HG02981 (cell line): Measurements from ENCODE around the gene FUS.

Source experiments
- ATAC-seq: cut with Tn5 transposase; IDR thresholded peaks from one replicate; pipeline ENCODE4 v1.9.1; 2021; ENCODE audit warnings: mild to moderate bottlenecking, moderate library complexity; ENCODE audit not compliant: unreplicated experiment

FUS gene

GRCh38 chr16:31200821-31201568, 21.1 kb downstream of the FUS start:
- ATAC-seq = no peak

GRCh38 chr16:31201582-31202413, 21.9 kb downstream of the FUS start:
- peak; percentile 51 for ATAC-seq

- ATAC-seq = no peak
Measured at GRCh38 chr16:31202414-31203375, 22.8 kb downstream of the FUS start, which contains the start of gene PYCARD. PYCARD (minus strand) TSS chr16:31202760; CDS start chr16:31202690, 70 bp downstream.

DNA sequence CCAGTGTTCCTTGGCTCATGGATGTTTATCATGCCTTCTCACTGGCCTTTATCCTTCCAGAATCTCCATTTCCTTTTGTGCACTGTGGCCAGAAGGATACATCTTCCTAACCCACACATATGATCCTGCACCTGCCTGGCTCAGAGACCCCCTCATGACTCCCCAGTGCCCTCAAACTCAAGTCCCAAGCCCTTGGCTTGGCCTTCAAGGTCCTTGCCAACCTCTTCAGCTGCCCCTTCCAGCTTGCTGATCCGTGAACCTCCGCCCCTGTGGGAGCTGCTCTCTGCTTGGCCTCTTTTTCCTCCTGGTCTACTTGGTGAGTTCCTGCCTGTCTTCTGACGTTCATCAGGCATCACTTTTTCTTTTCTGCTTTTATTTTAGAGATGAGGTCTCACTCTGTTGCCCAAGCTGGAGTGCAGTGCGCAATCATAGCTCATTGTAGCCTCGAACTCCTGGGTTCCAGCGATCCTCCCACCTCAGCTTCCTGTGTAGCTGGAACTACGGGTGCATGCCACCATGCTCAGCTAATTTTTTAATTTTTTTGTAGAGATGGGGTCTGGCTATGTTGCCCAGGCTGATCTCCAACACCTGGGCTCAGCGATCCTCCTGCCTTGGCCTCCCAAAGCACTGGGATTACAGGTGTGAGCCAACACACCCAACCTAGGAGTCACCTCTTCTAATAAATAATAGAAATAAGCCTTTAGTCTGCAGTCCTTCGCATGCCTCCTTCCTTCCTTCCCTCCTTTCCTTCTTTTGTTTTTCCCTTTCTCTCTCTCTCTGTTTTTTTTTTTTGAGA, 25.1 kb downstream of the FUS start:
- no peak for ATAC-seq

DNA sequence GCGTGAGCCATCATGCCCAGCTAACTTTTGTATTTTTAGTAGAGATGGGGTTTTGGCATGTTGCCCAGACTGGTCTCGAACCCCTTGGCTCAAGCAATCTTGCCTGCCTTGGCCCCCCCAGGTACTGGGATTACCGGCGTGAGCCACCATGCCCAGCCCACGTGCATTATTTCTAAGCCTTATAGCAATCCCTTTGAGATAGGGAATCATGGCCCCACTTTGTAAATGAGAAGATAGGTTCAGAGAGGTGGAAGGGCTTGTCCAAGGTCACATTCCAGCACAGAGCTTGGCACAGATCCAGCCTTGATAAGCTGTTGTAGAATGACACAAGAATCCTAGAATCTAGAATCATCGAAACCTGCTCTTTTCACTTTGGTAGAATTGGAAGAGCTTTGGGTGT, 26.8 kb downstream of the FUS start:
- no peak for ATAC-seq

- no peak for ATAC-seq
Measured at GRCh38 chr16:31213342-31213741, 33.4 kb downstream of the FUS start.

DNA sequence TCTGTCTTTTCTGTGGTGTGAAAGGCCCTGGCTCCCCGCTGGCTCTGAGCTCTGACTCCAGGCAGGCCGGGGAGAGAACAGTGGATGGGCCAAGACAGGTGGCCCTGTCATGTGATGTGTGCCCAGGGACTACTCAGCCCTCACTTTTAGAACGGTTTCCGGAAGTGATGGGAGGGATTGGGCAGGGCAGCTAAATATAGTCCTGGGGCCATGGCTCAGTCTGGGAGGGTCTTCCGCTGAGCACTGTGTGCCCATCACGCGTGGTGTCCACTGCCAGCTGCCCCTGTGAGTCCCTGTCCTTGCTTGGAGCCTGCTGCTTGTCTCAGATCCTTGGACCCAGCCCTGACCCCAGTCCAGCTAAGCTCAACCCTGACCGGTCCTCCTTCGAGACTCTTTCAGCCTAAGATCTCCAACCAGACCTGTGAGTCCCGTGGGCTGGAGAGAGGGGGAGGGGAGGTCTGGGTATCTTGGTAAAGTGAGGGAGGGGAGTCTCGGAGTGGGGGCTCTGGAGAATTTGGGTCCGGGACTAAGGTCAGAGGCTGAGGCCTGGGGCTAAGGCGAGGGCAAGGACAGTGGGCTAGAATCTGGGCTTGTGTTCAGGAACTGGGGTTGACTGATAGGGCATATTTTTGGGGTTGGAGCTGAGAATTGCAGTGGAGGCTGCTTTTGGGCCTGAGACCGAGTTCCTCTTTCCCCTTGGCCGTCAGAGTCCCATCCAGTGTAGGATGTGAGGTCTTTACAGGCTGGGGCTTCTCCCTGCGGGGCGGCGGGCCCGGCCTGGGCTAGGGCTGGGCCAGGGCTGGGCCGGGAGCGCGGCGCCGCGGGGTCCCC, 34.2 kb downstream of the FUS start, which contains the start of gene TRIM72:
TRIM72 (plus strand) TSS at position 243 of the 831 bp plus-strand sequence. CDS start 620 bp downstream, outside the sequence.
- no peak for ATAC-seq

GRCh38 chr16:31214708-31215286, 34.9 kb downstream of the FUS start:
- ATAC-seq = no peak

DNA sequence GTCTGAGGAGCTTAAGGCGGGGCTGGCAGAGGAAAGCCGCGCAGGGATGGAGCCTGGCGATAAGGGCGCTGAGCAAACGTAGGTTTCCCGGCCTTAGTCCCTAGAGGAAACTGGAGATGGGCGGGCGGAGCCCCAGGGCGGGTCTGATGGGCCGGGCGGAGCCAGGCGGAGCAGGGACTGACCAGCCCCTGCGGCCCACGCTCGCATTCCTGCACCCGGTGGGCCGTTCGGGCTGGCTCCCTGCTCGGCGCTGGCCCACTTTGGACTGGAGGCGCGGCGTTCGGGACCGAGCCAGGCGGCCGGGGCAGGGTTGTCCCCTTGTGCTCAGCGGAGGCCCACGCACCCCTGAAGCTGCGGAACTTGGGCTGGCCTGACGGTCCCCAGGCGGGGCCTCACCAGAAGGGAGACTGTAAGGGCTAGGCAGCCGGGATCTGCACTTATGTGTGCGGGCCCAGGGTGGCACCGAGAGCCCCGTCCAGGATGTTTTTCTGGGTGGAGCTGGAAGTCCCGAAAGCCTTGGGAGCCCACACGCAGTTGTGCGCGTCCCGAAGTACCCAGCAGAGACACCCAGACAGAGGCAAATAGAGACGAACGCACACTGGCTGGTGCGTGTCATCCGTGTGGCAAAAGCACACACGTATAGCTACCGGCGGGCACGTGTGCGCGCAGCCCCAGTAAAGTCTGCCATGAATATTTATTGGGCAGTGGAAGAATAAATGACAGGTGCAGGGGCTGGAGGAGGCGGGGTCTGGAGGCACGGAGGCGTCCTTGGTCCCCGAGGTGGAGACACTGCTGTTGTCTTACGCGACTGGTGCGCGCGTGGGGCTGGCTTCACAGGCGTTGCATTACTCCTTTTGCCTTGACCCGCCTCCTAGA, 35.6 kb downstream of the FUS start:
- ATAC-seq = no peak

DNA sequence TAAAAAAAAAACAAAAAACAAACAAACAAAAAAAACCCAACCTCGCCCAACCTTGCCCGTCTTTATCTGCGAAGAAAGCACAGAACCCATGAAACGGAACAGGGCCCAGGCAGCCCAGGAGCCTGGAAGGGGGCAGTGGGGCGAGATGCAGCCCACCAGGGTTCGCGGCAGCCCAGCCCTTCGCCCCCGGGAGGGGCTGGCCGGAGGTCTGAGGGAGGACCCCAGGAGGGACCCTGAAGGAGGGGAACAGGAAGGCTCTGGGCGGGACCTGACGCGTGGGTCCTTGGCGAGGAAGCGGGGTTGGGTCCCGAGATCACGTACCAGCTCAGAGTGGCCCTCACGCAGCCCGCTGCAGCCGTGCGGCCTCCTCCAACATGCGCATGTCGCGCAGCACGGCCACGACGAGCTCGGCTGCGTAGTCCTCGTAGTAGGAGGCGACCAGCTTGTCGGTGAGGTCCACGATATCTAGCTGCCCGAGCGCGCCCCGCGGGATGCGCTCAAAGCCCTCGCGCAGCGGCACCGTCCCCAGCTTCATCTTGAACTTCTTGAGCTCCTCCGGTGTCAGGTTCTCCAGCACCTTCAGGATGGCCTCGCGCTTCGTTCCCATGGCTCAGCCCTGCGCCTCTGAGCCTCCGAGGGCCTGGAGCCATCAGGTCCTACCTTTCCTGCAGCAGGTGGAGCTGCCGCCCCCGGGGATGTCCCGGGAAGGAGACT, 36.6 kb downstream of the FUS start, which contains the start of gene PYDC1:
PYDC1 (minus strand) TSS at position 714 of the 714 bp plus-strand sequence; CDS start at position 607, 107 bp downstream.
- ATAC-seq = no peak

DNA sequence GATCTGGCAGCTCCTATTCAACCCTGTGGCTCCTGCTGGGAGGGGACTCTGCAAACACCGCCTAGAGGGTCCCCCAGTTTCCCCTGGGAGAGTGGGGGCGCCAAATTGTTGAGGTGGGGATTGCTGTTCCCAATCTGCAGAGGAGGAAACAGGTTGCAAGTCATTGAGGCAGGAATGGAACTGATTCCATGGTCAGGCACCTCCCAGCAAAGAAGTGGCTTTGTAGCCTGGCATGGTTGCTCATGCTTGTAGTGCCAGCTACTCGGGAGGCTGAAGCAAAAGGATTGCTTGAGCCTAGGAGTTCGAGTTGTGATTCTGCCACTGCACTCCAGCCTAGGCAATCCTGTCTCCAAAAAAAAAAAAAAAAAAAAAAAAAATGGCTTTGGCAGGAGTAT, 37.2 kb downstream of the FUS start:
- no peak for ATAC-seq

- ATAC-seq = no peak
Measured at GRCh38 chr16:31219154-31219741, 39.3 kb downstream of the FUS start.

GRCh38 chr16:31221357-31222160, 41.6 kb downstream of the FUS start:
- ATAC-seq = no peak

DNA sequence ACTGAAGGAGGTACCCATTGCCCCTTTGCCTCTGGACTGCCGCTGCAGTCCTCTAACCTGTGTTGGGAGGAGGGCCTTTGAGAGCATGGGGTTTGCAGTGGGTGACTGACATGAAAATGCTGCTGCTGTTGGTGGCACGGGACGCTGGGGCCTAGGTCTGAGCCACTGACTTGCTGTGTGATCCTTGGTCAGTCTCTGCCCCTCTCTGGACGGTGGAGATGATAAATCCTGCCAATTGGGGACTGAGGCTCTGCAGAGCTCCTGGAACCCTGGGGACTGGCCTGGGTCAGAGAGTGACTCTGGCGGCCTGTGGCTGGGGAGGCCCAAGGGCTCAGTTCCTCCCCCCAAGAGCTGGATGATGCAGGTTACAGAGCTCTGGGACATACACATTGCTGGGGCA, 43.1 kb downstream of the FUS start:
- ATAC-seq = no peak

DNA sequence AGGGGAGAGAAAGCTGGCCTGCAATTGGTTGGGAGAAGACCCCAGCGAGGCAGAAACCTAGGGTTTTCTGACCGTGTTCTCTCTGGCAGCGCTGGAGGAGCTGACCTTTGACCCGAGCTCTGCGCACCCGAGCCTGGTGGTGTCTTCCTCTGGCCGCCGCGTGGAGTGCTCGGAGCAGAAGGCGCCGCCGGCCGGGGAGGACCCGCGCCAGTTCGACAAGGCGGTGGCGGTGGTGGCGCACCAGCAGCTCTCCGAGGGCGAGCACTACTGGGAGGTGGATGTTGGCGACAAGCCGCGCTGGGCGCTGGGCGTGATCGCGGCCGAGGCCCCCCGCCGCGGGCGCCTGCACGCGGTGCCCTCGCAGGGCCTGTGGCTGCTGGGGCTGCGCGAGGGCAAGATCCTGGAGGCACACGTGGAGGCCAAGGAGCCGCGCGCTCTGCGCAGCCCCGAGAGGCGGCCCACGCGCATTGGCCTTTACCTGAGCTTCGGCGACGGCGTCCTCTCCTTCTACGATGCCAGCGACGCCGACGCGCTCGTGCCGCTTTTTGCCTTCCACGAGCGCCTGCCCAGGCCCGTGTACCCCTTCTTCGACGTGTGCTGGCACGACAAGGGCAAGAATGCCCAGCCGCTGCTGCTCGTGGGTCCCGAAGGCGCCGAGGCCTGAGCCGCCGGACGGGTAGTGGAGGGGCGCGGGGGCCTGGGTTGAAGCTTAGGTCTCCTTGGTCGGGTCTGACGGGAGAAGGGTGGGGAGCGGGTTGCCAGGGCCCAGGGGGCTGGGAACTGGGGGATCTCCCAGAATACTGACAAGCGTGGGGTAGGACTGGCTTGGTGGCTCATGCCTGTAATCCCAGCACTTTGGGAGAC, 44.4 kb downstream of the FUS start:
- ATAC-seq = no peak
